Stimulated activated naive CD8-positive, alpha-beta T cell treated with anti-CD3 and anti-CD28 coated beads, Interleukin-15, amount 100 ng/mL, for 72 hours (primary cell): ENCODE measurements around the gene TMEM212.

Experiments used
- ATAC-seq: fragments of 150-1000 bp; cut with Tn5 transposase; 2 replicates; pipeline ENCODE4 v1.10.0; 2021; ENCODE audit warnings: mild to moderate bottlenecking, moderate library complexity
- DNase-seq, 2 donors: peaks; one replicate each; pipeline ENCODE4 v3.0.0; 2021 to 2022
- H3K27ac Mint-ChIP-seq, 2 donors: one replicate each; pipeline ENCODE4 v1.8.0; 2022; ENCODE audit warnings: mild to moderate bottlenecking in 2 of 2, mixed read lengths in 2 of 2, moderate library complexity in 2 of 2
- H3K27me3 Mint-ChIP-seq: one replicate; pipeline ENCODE4 v1.8.0; 2022; ENCODE audit warnings: mixed read lengths
- H3K4me1 Mint-ChIP-seq: one replicate; pipeline ENCODE4 v1.8.0; 2022; ENCODE audit warnings: mild to moderate bottlenecking, mixed read lengths
- H3K4me3 Mint-ChIP-seq, 2 donors: one replicate each; pipeline ENCODE4 v1.8.0; 2022; ENCODE audit warnings: mild to moderate bottlenecking in 2 of 2, mixed read lengths in 2 of 2, moderate library complexity in 1 of 2
- H3K9me3 Mint-ChIP-seq, 2 donors: one replicate each; pipeline ENCODE4 v1.8.0; 2022; ENCODE audit warnings: mixed read lengths in 2 of 2

TMEM212 gene

GRCh38 chr3:171824116-171824515, 19.0 kb upstream of the TMEM212 start:
- H3K4me3 Mint-ChIP-seq = no peak overlapping the region
- ATAC-seq (no peak), DNase-seq (no peak)
- H3K27ac Mint-ChIP-seq = no peak overlapping the region
- peaks cover 47% of the 10 kb centered on the region for H3K27me3 Mint-ChIP-seq
- H3K9me3 Mint-ChIP-seq = no peaks in the 10 kb centered on the region
- H3K4me1 Mint-ChIP-seq = peaks cover 16% of the 10 kb centered on the region

DNA sequence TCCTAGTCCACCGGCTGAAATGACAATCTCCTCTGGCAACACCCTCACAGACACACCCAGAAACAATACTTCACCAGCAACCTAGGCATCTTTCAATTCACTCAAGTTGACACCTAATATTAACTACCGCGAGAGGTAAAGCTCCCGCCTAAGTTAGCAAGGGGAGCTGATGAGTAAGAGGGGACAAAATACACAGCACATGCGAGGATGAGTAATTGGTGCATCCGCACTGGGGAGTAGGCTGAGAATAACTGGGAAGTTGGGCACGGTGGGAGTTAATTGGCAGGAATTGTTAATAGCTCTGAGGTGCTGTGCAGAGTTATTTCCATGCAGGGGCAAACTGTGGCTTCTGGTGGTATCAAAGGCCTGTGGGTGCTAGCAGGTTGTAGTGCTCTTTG, 18.3 kb upstream of the TMEM212 start:
- DNase-seq (no peak), ATAC-seq (no peak)
- Mint-ChIP-seq H3K27ac (no peak overlapping the region), H3K4me1 (peaks cover 16% of the 10 kb centered on the region), H3K27me3 (peaks cover 47% of the 10 kb centered on the region), H3K4me3 (no peak overlapping the region), H3K9me3 (no peaks in the 10 kb centered on the region)

GRCh38 chr3:171825222-171825828, 17.8 kb upstream of the TMEM212 start:
- ATAC-seq = no peak
- peaks cover 16% of the 10 kb centered on the region for H3K4me1 Mint-ChIP-seq
- H3K27me3 Mint-ChIP-seq = peaks cover 47% of the 10 kb centered on the region
- no peak for DNase-seq
- no peak overlapping the region for H3K4me3 Mint-ChIP-seq
- no peaks in the 10 kb centered on the region for H3K9me3 Mint-ChIP-seq
- H3K27ac Mint-ChIP-seq = no peak overlapping the region

DNA sequence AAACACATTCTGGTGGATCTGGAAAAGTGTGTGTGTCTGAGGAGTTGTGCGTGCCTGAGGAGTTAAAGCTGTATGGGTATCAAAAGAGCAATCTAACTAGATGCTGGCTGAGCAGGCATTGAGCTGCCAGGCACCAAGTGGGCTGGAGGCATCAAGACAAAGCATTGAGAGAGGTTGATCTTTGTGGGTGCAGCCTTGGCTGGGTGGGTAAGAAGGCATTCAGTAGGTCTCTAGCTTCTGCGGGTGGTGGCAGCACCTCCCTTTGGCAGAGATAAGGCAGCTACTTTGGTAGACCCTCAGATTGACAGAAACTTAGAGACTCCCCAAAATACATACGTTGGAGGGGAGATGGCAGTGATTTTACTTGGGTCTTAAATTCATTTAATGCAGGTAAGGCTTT, 15.8 kb upstream of the TMEM212 start:
- no peaks in the 10 kb centered on the region for H3K9me3 Mint-ChIP-seq
- H3K27me3 Mint-ChIP-seq = peaks cover 44% of the 10 kb centered on the region
- DNase-seq (no peak), ATAC-seq (no peak)
- no peak overlapping the region for H3K27ac Mint-ChIP-seq
- H3K4me3 Mint-ChIP-seq = no peak overlapping the region
- H3K4me1 Mint-ChIP-seq = peaks cover 3% of the 10 kb centered on the region

- Mint-ChIP-seq H3K9me3 (no peaks in the 10 kb centered on the region), H3K27me3 (peaks cover 49% of the 10 kb centered on the region), H3K27ac (no peak overlapping the region), H3K4me3 (no peak overlapping the region), H3K4me1 (no peaks in the 10 kb centered on the region)
- DNase-seq = no peak
- ATAC-seq = no peak
Measured at GRCh38 chr3:171827836-171828458, 15.2 kb upstream of the TMEM212 start.

DNA sequence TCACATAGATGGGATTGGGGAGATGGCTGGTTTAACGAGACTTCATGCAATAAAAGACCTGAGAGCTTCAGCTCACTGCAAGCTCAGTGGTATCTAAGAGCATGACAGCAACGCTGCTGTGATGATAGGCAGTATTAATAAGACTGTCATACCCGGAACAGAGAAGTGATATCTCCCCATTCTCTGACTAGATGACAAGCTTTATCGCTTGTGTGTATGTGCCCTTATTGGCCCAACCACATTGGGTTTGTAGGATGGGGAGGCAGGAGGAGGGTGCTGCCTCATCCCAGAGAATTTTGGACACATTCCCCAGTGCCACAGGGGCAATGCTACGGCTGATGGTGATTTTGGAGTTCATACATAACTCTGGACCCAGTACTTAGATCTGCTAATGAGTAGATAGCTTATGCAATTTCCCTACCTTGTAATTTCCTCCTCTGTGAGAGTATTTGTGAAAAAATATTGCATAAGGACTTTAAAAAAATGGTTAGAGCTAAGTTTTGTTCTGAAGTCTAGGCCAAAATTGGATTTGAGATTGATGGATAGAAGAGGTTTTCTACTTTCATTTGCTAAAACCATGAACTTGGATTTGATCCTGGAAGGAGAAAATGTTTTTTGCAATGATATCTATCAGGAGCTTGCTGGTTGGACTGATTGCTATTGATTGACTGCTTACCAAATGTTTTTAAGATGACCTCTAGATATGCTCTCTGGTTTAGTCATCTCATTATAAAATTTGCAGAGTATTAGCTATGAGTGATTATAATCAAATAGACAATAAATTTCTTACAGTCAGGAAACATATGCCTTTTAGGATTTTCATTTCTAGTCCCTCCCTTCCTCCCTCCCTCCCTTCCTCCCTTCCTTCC, 14.0 kb upstream of the TMEM212 start:
- Mint-ChIP-seq H3K27me3 (peaks cover 49% of the 10 kb centered on the region), H3K27ac (no peak overlapping the region), H3K9me3 (no peaks in the 10 kb centered on the region), H3K4me1 (no peaks in the 10 kb centered on the region), H3K4me3 (no peak overlapping the region)
- ATAC-seq (no peak), DNase-seq (no peak)

GRCh38 chr3:171829841-171830517, 13.2 kb upstream of the TMEM212 start:
- Mint-ChIP-seq H3K9me3 (no peaks in the 10 kb centered on the region), H3K27me3 (peaks cover 41% of the 10 kb centered on the region), H3K4me3 (no peak overlapping the region), H3K27ac (no peak overlapping the region), H3K4me1 (no peaks in the 10 kb centered on the region)
- no peak for DNase-seq
- peak; percentile 63 for ATAC-seq

GRCh38 chr3:171830518-171830875, 12.7 kb upstream of the TMEM212 start:
- no peaks in the 10 kb centered on the region for H3K9me3 Mint-ChIP-seq
- no peak overlapping the region for H3K4me3 Mint-ChIP-seq
- no peaks in the 10 kb centered on the region for H3K4me1 Mint-ChIP-seq
- H3K27ac Mint-ChIP-seq = no peak overlapping the region
- ATAC-seq = no peak
- no peak for DNase-seq
- H3K27me3 Mint-ChIP-seq = peaks cover 36% of the 10 kb centered on the region

GRCh38 chr3:171831936-171832335, 11.2 kb upstream of the TMEM212 start:
- Mint-ChIP-seq H3K4me1 (no peaks in the 10 kb centered on the region), H3K27ac (no peak overlapping the region), H3K27me3 (peaks cover 28% of the 10 kb centered on the region), H3K4me3 (no peak overlapping the region), H3K9me3 (no peaks in the 10 kb centered on the region)
- ATAC-seq (no peak), DNase-seq (no peak)

DNA sequence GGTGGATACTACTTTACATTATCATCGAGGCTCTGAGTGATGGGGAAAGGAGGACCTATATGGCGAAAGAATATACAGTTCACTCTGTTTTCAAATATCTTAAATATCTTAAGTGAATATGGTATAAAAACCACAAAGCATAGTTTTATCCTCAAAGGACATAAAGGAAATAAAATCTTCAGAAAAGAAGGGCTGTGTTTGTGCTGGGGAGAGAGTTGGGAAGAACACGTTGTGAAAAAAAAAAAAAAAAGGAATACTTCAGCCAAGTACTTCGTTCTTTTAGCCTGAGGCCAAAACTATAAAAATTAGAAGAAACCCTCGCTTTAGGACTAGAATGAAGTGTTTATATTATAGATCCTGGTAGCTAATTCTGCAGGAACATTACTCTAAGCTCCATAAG, 10.2 kb upstream of the TMEM212 start:
- no peak for ATAC-seq
- H3K27ac Mint-ChIP-seq = no peak overlapping the region
- H3K9me3 Mint-ChIP-seq = no peaks in the 10 kb centered on the region
- H3K4me1 Mint-ChIP-seq = no peaks in the 10 kb centered on the region
- DNase-seq = no peak
- H3K4me3 Mint-ChIP-seq = no peak overlapping the region
- H3K27me3 Mint-ChIP-seq = peaks cover 19% of the 10 kb centered on the region

GRCh38 chr3:171833789-171834460, 9.2 kb upstream of the TMEM212 start:
- peak; percentile 50 for ATAC-seq
- H3K4me3 Mint-ChIP-seq = no peak overlapping the region
- peaks cover 21% of the 10 kb centered on the region for H3K27me3 Mint-ChIP-seq
- no peak for DNase-seq
- no peaks in the 10 kb centered on the region for H3K9me3 Mint-ChIP-seq
- no peaks in the 10 kb centered on the region for H3K4me1 Mint-ChIP-seq
- no peak overlapping the region for H3K27ac Mint-ChIP-seq

GRCh38 chr3:171834461-171834801, 8.7 kb upstream of the TMEM212 start:
- Mint-ChIP-seq H3K4me3 (no peak overlapping the region), H3K9me3 (no peaks in the 10 kb centered on the region), H3K27ac (no peak overlapping the region), H3K27me3 (peaks cover 21% of the 10 kb centered on the region), H3K4me1 (no peaks in the 10 kb centered on the region)
- ATAC-seq = no peak
- no peak for DNase-seq

GRCh38 chr3:171835116-171835515, 8.0 kb upstream of the TMEM212 start:
- H3K4me1 Mint-ChIP-seq = no peaks in the 10 kb centered on the region
- no peak for ATAC-seq

GRCh38 chr3:171835613-171836012, 7.5 kb upstream of the TMEM212 start:
- peaks cover 27% of the 10 kb centered on the region for H3K27me3 Mint-ChIP-seq
- no peaks in the 10 kb centered on the region for H3K9me3 Mint-ChIP-seq
- no peak overlapping the region for H3K4me3 Mint-ChIP-seq
- no peaks in the 10 kb centered on the region for H3K4me1 Mint-ChIP-seq
- DNase-seq (no peak), ATAC-seq (no peak)
- no peak overlapping the region for H3K27ac Mint-ChIP-seq

More at GRCh38 chr3:171835116-171835515, 8.0 kb upstream of the TMEM212 start:
- Mint-ChIP-seq H3K27me3 (peaks cover 22% of the 10 kb centered on the region), H3K27ac (no peak overlapping the region), H3K4me3 (no peak overlapping the region), H3K9me3 (no peaks in the 10 kb centered on the region)
- no peak for DNase-seq

DNA sequence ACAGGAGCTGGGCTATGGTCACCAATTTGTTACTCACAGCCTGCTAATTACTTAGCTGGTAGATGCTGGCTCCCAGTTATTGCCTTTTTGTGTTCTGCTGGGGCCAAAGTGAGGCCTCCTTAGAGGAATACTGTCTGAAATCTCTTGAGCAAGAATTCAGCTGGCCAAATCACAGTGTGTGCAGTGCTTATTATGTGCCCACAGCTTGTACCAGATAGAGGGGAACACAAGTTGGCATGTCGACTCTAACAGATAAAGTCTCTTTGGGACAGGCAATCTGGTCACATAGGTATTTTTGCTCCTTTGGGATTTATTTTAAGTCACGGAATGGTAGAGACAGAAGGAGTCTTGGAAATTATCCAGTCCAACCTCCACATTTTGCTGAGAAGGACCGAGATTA, 6.3 kb upstream of the TMEM212 start:
- Mint-ChIP-seq H3K27me3 (peaks cover 32% of the 10 kb centered on the region), H3K4me1 (no peaks in the 10 kb centered on the region), H3K27ac (no peak overlapping the region), H3K9me3 (no peaks in the 10 kb centered on the region), H3K4me3 (no peak overlapping the region)
- no peak for DNase-seq
- ATAC-seq = no peak
